ENCODE measurements around the gene DPP10. TPM values are rescaled to one million over a fixed set of nuclear protein-coding genes. Genes with fewer than 3 reads are reported as not detected.

The DPP10 gene
- total RNA-seq, 1 experiment from 2014 or later, result not detected

GRCh38 chr2:115174651-115175050 lies 732.2 kb downstream of the DPP10 start:
- no peak for TF ChIP-seq CTCF (IDR thresholded peaks at IDR 0.05; ENCODE audit: unreplicated experiment)
- H3K4me1 Mint-ChIP-seq (ENCODE audit: insufficient read depth, unreplicated experiment), result no peaks in the 10 kb centered on the region
- CTCF ChIA-PET, result interaction anchor here (1.3 to 2.2 kb wide), 2 partner anchors 10 to 21 kb away, joined by 3 to 14 read pairs; no protein-coding TSS in a partner anchor
- no TSS peak for BruUV-seq (replicated peaks)
- no peaks in the 10 kb centered on the region for H3K9me3 Mint-ChIP-seq (ENCODE audit: unreplicated experiment)
- no peaks in the 10 kb centered on the region for H3K36me3 Mint-ChIP-seq (ENCODE audit: insufficient read depth, unreplicated experiment)
- H3K27me3 Mint-ChIP-seq (ENCODE audit: insufficient read depth, unreplicated experiment), result no peaks in the 10 kb centered on the region
- intact Hi-C loops (cut with micrococcal nuclease), result no loop called here
- no peak overlapping the region for H3K27ac Mint-ChIP-seq (ENCODE audit: low read depth, unreplicated experiment)
- POLR2A ChIA-PET, result no interaction called here
- DNase-seq (ENCODE audit: unreplicated experiment), result no peak
- no peak overlapping the region for H3K4me3 Mint-ChIP-seq (ENCODE audit: unreplicated experiment)

- no peaks in the 10 kb centered on the region for H3K4me1 Mint-ChIP-seq (ENCODE audit: insufficient read depth, unreplicated experiment)
- intact Hi-C loops (cut with micrococcal nuclease), result no loop called here
- no peaks in the 10 kb centered on the region for H3K27me3 Mint-ChIP-seq (ENCODE audit: insufficient read depth, unreplicated experiment)
- no peak for TF ChIP-seq CTCF (IDR thresholded peaks at IDR 0.05; ENCODE audit: unreplicated experiment)
- no peaks in the 10 kb centered on the region for H3K36me3 Mint-ChIP-seq (ENCODE audit: insufficient read depth, unreplicated experiment)
- no peak for DNase-seq (ENCODE audit: unreplicated experiment)
- peaks cover 27% of the 10 kb centered on the region for H3K9me3 Mint-ChIP-seq (ENCODE audit: unreplicated experiment)
- H3K27ac Mint-ChIP-seq (ENCODE audit: low read depth, unreplicated experiment), result no peak overlapping the region
- CTCF ChIA-PET, result interaction anchor here (2.2 kb wide), 1 partner anchor 11 kb away, joined by 6 read pairs; no protein-coding TSS in a partner anchor
- POLR2A ChIA-PET, result no interaction called here
- no peak overlapping the region for H3K4me3 Mint-ChIP-seq (ENCODE audit: unreplicated experiment)
- no TSS peak for BruUV-seq (replicated peaks)
Observed at GRCh38 chr2:115183144-115183543, 740.7 kb downstream of the DPP10 start.

GRCh38 chr2:115190459-115190858 lies 748.0 kb downstream of the DPP10 start:
- no TSS peak for BruUV-seq (replicated peaks)
- Mint-ChIP-seq H3K27me3 (ENCODE audit: insufficient read depth, unreplicated experiment) (no peaks in the 10 kb centered on the region), H3K36me3 (ENCODE audit: insufficient read depth, unreplicated experiment) (no peaks in the 10 kb centered on the region), H3K9me3 (ENCODE audit: unreplicated experiment) (peaks cover 42% of the 10 kb centered on the region), H3K27ac (ENCODE audit: low read depth, unreplicated experiment) (no peak overlapping the region), H3K4me1 (ENCODE audit: insufficient read depth, unreplicated experiment) (no peaks in the 10 kb centered on the region), H3K4me3 (ENCODE audit: unreplicated experiment) (no peak overlapping the region)
- TF ChIP-seq CTCF (IDR thresholded peaks at IDR 0.05; ENCODE audit: unreplicated experiment), result no peak
- intact Hi-C loops (cut with micrococcal nuclease), result no loop called here
- ChIA-PET CTCF (no interaction called here), POLR2A (no interaction called here)
- no peak for DNase-seq (ENCODE audit: unreplicated experiment)

GRCh38 chr2:115194623-115195022 lies 752.2 kb downstream of the DPP10 start:
- no peak for TF ChIP-seq CTCF (IDR thresholded peaks at IDR 0.05; ENCODE audit: unreplicated experiment)
- DNase-seq (ENCODE audit: unreplicated experiment), result peak; percentile 5
- H3K27ac Mint-ChIP-seq (ENCODE audit: low read depth, unreplicated experiment), result no peak overlapping the region
- ChIA-PET CTCF (interaction anchor here (1.4 kb wide), 1 partner anchor 10 kb away, joined by 6 read pairs; no protein-coding TSS in a partner anchor), POLR2A (no interaction called here)
- H3K9me3 Mint-ChIP-seq (ENCODE audit: unreplicated experiment), result peaks cover 16% of the 10 kb centered on the region
- no peaks in the 10 kb centered on the region for H3K36me3 Mint-ChIP-seq (ENCODE audit: insufficient read depth, unreplicated experiment)
- no TSS peak for BruUV-seq (replicated peaks)
- H3K27me3 Mint-ChIP-seq (ENCODE audit: insufficient read depth, unreplicated experiment), result no peaks in the 10 kb centered on the region
- H3K4me3 Mint-ChIP-seq (ENCODE audit: unreplicated experiment), result no peak overlapping the region
- H3K4me1 Mint-ChIP-seq (ENCODE audit: insufficient read depth, unreplicated experiment), result peaks cover 6% of the 10 kb centered on the region
- intact Hi-C loops (cut with micrococcal nuclease), result no loop called here

All from MCF 10A (cell line).